HepG2 (cell line): ENCODE data around the gene PKNOX2.

ENCODE experiments used
- CEBPB ChIP-seq: IDR thresholded peaks from 2 replicates; pipeline ENCODE4 v1.6.1; 2011; ENCODE audit warnings: low read depth, low read length, improper control_type of control experiment, borderline replicate concordance
- TGIF2 ChIP-seq: IDR thresholded peaks from 2 replicates; pipeline ENCODE4 v1.6.1; 2016; ENCODE audit warnings: control low read depth, missing compliant biosample characterization
- ZNF10 ChIP-seq: sonication (generic); formaldehyde crosslinking; IDR thresholded peaks from 2 replicates; pipeline ENCODE4 v1.4.0; 2020; ENCODE audit warnings: mild to moderate bottlenecking, low read depth, missing genetic modification reagents, borderline replicate concordance
- TF ChIP-seq, protein P1 (sequence below): sonication (generic); formaldehyde crosslinking; IDR thresholded peaks from 2 replicates; pipeline ENCODE4 v1.4.0; 2020; ENCODE audit warnings: missing genetic modification reagents, mild to moderate bottlenecking, borderline replicate concordance
- TF ChIP-seq, protein P2 (sequence below): sonication (generic); formaldehyde crosslinking; IDR thresholded peaks from 2 replicates; pipeline ENCODE4 v1.5.0; 2020; ENCODE audit warnings: mild to moderate bottlenecking, missing genetic modification reagents, moderate library complexity
- TF ChIP-seq, protein P3 (sequence below): sonication (generic); formaldehyde crosslinking; IDR thresholded peaks from 2 replicates; pipeline ENCODE4 v1.4.0; 2020; ENCODE audit warnings: missing genetic modification reagents
- TF ChIP-seq, protein P4 (sequence below), 2 experiments: sonication (generic) in 1 of 2; formaldehyde crosslinking in 1 of 2; IDR thresholded peaks; 2 replicates each; pipeline versions ENCODE4 v1.5.1 to v1.6.1; 2011 to 2020; ENCODE audit warnings: borderline replicate concordance in 1 of 2, low read depth in 1 of 2, low read length in 1 of 2, mild to moderate bottlenecking in 1 of 2, missing genetic modification reagents in 1 of 2, moderate library complexity in 1 of 2

DNA sequence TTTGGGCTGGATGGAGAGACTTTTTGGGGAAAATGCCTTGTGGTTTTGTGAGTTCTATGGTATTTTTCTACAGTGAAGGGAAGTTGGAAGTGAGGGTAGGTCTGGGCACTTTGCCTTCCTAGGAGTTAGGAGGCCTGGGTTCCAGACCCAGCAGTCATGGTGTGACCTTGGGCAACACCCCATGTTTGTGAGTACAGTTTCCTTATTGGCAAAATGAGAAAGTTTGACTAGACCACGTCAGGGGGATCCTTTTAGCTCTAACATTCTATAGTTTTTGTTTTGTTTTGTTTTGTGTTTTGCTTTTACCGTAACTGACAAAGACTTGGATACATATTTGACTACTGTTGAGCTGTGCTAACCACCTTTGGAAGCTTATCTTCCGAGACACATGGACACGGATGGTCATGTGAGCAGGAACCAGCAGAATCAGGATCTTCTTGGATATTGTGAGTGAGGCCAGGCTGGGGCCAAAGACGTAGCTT is 109.0 kb downstream of the PKNOX2 start:
- no peak for TF ChIP-seq TGIF2
- TF ChIP-seq, protein P1, sequence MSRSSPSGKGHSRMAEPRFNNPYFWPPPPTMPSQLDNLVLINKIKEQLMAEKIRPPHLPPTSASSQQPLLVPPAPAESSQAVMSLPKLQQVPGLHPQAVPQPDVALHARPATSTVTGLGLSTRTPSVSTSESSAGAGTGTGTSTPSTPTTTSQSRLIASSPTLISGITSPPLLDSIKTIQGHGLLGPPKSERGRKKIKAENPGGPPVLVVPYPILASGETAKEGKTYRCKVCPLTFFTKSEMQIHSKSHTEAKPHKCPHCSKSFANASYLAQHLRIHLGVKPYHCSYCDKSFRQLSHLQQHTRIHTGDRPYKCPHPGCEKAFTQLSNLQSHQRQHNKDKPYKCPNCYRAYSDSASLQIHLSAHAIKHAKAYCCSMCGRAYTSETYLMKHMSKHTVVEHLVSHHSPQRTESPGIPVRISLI (CRISPR knock-in tag) = no peak
- TF ChIP-seq, protein P2, sequence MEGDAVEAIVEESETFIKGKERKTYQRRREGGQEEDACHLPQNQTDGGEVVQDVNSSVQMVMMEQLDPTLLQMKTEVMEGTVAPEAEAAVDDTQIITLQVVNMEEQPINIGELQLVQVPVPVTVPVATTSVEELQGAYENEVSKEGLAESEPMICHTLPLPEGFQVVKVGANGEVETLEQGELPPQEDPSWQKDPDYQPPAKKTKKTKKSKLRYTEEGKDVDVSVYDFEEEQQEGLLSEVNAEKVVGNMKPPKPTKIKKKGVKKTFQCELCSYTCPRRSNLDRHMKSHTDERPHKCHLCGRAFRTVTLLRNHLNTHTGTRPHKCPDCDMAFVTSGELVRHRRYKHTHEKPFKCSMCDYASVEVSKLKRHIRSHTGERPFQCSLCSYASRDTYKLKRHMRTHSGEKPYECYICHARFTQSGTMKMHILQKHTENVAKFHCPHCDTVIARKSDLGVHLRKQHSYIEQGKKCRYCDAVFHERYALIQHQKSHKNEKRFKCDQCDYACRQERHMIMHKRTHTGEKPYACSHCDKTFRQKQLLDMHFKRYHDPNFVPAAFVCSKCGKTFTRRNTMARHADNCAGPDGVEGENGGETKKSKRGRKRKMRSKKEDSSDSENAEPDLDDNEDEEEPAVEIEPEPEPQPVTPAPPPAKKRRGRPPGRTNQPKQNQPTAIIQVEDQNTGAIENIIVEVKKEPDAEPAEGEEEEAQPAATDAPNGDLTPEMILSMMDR (CRISPR knock-in tag) = no peak
- TF ChIP-seq CEBPB = no peak
- TF ChIP-seq, protein P3, sequence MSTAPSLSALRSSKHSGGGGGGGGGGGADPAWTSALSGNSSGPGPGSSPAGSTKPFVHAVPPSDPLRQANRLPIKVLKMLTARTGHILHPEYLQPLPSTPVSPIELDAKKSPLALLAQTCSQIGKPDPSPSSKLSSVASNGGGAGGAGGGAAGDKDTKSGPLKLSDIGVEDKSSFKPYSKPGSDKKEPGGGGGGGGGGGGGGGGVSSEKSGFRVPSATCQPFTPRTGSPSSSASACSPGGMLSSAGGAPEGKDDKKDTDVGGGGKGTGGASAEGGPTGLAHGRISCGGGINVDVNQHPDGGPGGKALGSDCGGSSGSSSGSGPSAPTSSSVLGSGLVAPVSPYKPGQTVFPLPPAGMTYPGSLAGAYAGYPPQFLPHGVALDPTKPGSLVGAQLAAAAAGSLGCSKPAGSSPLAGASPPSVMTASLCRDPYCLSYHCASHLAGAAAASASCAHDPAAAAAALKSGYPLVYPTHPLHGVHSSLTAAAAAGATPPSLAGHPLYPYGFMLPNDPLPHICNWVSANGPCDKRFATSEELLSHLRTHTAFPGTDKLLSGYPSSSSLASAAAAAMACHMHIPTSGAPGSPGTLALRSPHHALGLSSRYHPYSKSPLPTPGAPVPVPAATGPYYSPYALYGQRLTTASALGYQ (CRISPR knock-in tag) = no peak
- TF ChIP-seq, protein P4, sequence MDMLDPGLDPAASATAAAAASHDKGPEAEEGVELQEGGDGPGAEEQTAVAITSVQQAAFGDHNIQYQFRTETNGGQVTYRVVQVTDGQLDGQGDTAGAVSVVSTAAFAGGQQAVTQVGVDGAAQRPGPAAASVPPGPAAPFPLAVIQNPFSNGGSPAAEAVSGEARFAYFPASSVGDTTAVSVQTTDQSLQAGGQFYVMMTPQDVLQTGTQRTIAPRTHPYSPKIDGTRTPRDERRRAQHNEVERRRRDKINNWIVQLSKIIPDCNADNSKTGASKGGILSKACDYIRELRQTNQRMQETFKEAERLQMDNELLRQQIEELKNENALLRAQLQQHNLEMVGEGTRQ (IDR thresholded peaks at IDR 0.05; ENCODE audit: low read depth, low read length) = no peak
- TF ChIP-seq, protein P4 (CRISPR knock-in tag; IDR thresholded peaks at IDR 0.05; ENCODE audit: borderline replicate concordance) = no peak
- TF ChIP-seq ZNF10 = no peak
